WTC11 (cell line): Measurements from ENCODE around the gene NDUFAF2. TPM values are rescaled to one million over a fixed set of nuclear protein-coding genes. Genes with fewer than 3 reads are reported as not detected.
"Not testable (repeated sequence)": the region's sequence is repeated elsewhere in the genome, so short reads cannot be mapped to it uniquely, and the experiment has no call there.

Source experiments
- ATAC-seq: fragments of 200-7000 bp; cut with Tn5 transposase; 2 replicates; pipeline ENCODE4 v1.10.0; 2021; ENCODE audit warnings: mild to moderate bottlenecking, moderate library complexity
- CTCF ChIA-PET: fragments of 300-600 bp; sonication (Branson Sonifier 250); formaldehyde crosslinking; loops from one replicate; lab custom pipeline; 2021; ENCODE audit warnings: antibody characterized with exemption; lab: Charles Lee
- POLR2A ChIA-PET: fragments of 350-600 bp; sonication (Branson Sonifier 250); formaldehyde crosslinking; loops from one replicate; lab custom pipeline; 2021; ENCODE audit warnings: antibody characterized with exemption; lab: Charles Lee
- DNase-seq: peaks from one replicate; pipeline ENCODE4 v3.0.0; 2021; ENCODE audit warnings: low spot score
- H3K27ac Mint-ChIP-seq: 2 replicates; pipeline ENCODE4 v1.8.0; 2021; ENCODE audit warnings: mixed read lengths
- H3K27me3 Mint-ChIP-seq: 2 replicates; pipeline ENCODE4 v1.8.0; 2021; ENCODE audit warnings: low read depth, mild to moderate bottlenecking, moderate library complexity, mixed read lengths
- H3K36me3 Mint-ChIP-seq: 2 replicates; pipeline ENCODE4 v1.8.0; 2021; ENCODE audit warnings: mixed read lengths
- H3K4me1 Mint-ChIP-seq: 2 replicates; pipeline ENCODE4 v1.8.0; 2022; ENCODE audit warnings: mixed read lengths
- H3K4me3 Mint-ChIP-seq: 2 replicates; pipeline ENCODE4 v1.8.0; 2021; ENCODE audit warnings: mild to moderate bottlenecking, moderate library complexity, mixed read lengths
- H3K9me3 Mint-ChIP-seq: 2 replicates; pipeline ENCODE4 v1.8.0; 2021; ENCODE audit warnings: mixed read lengths
- ATF2 ChIP-seq: sonication (generic); formaldehyde crosslinking; IDR thresholded peaks from 2 replicates; pipeline ENCODE4 v1.8.1; 2022; ENCODE audit warnings: low read depth, missing genetic modification reagents, borderline replicate concordance
- ATF6 ChIP-seq: sonication (generic); formaldehyde crosslinking; IDR thresholded peaks from 2 replicates; pipeline ENCODE4 v1.8.1; 2023; ENCODE audit warnings: mild to moderate bottlenecking, missing genetic modification reagents
- CBFB ChIP-seq: sonication (generic); formaldehyde crosslinking; IDR thresholded peaks from 2 replicates; pipeline ENCODE4 v1.8.1; 2022; ENCODE audit warnings: mild to moderate bottlenecking, low read depth, missing genetic modification reagents
- CREB1 ChIP-seq: sonication (generic); formaldehyde crosslinking; IDR thresholded peaks from 2 replicates; pipeline ENCODE4 v1.8.0; 2023; ENCODE audit warnings: mild to moderate bottlenecking, missing genetic modification reagents
- GTF2I ChIP-seq: fragments of 250-450 bp; sonication (Bioruptor Pico); conservative IDR thresholded peaks from 2 replicates; pipeline ENCODE4 v1.4.0; 2021; ENCODE audit warnings: mild to moderate bottlenecking
- HMGA2 ChIP-seq: fragments of 250-450 bp; sonication (Bioruptor Pico); IDR thresholded peaks from 2 replicates; pipeline ENCODE4 v1.4.0; 2021; ENCODE audit warnings: mild to moderate bottlenecking, moderate library complexity
- PREB ChIP-seq: sonication (generic); formaldehyde crosslinking; IDR thresholded peaks from 2 replicates; pipeline ENCODE4 v1.8.1; 2022; ENCODE audit warnings: mild to moderate bottlenecking, missing genetic modification reagents, moderate library complexity, borderline replicate concordance
- RELA ChIP-seq: sonication (generic); formaldehyde crosslinking; IDR thresholded peaks from 2 replicates; pipeline ENCODE4 v1.8.1; 2022; ENCODE audit warnings: missing genetic modification reagents, mild to moderate bottlenecking, borderline replicate concordance
- SMAD4 ChIP-seq: sonication (generic); formaldehyde crosslinking; IDR thresholded peaks from 2 replicates; pipeline ENCODE4 v1.8.0; 2022; ENCODE audit warnings: mild to moderate bottlenecking, missing genetic modification reagents
- SOX15 ChIP-seq: fragments of 250-450 bp; sonication (Bioruptor Pico); IDR thresholded peaks from 2 replicates; pipeline ENCODE4 v1.9.0; 2021; ENCODE audit warnings: mild to moderate bottlenecking
- SP1 ChIP-seq: sonication (generic); formaldehyde crosslinking; conservative IDR thresholded peaks from 2 replicates; pipeline ENCODE4 v1.8.1; 2022; ENCODE audit warnings: missing genetic modification reagents
- TEAD1 ChIP-seq: sonication (generic); formaldehyde crosslinking; IDR thresholded peaks from 2 replicates; pipeline ENCODE4 v1.8.0; 2022; ENCODE audit warnings: mild to moderate bottlenecking, missing genetic modification reagents
- TP53 ChIP-seq: sonication (generic); formaldehyde crosslinking; IDR thresholded peaks from 2 replicates; pipeline ENCODE4 v1.8.1; 2023; ENCODE audit warnings: mild to moderate bottlenecking, missing genetic modification reagents
- total RNA-seq: library from RNA; stranded (reverse); gene quantifications from 3 replicates; pipeline ENCODE4 v1.2.3, GENCODE V29; 2021
- TF ChIP-seq, protein P1 (sequence below): sonication (generic); formaldehyde crosslinking; IDR thresholded peaks from 2 replicates; pipeline ENCODE4 v1.8.0; 2023; ENCODE audit warnings: missing genetic modification reagents, mild to moderate bottlenecking, borderline replicate concordance
- TF ChIP-seq, protein P2 (sequence below): sonication (generic); formaldehyde crosslinking; IDR thresholded peaks from 2 replicates; pipeline ENCODE4 v1.8.0; 2023; ENCODE audit warnings: missing genetic modification reagents

The NDUFAF2 gene
- total RNA-seq, 1 experiment from 2014 or later, result 42.0 TPM

- Mint-ChIP-seq H3K4me3 (no peak overlapping the region), H3K9me3 (peaks cover 32% of the 10 kb centered on the region), H3K27me3 (no peaks in the 10 kb centered on the region), H3K27ac (no peak overlapping the region), H3K36me3 (peaks cover 15% of the 10 kb centered on the region), H3K4me1 (no peaks in the 10 kb centered on the region)
- TF ChIP-seq TP53 (CRISPR knock-in tag), result no peak
- ATAC-seq (no peak), DNase-seq (no peak)
- ChIA-PET POLR2A (no interaction called here), CTCF (no interaction called here)
Observed at GRCh38 chr5:60980511-60980910, 35.5 kb downstream of the NDUFAF2 start.

GRCh38 chr5:60982127-60982526 is 37.1 kb downstream of the NDUFAF2 start:
- H3K4me3 Mint-ChIP-seq, H3K27me3 Mint-ChIP-seq, POLR2A ChIA-PET, DNase-seq, H3K27ac Mint-ChIP-seq, H3K4me1 Mint-ChIP-seq, ATAC-seq: not testable (repeated sequence)
- H3K36me3 Mint-ChIP-seq, result peaks cover 29% of the 10 kb centered on the region
- H3K9me3 Mint-ChIP-seq, result peaks cover 47% of the 10 kb centered on the region
- CTCF ChIA-PET, result interaction anchor here (0.6 kb wide), 1 partner anchor 1093 kb away, joined by 3 read pairs; no protein-coding TSS in a partner anchor

DNA sequence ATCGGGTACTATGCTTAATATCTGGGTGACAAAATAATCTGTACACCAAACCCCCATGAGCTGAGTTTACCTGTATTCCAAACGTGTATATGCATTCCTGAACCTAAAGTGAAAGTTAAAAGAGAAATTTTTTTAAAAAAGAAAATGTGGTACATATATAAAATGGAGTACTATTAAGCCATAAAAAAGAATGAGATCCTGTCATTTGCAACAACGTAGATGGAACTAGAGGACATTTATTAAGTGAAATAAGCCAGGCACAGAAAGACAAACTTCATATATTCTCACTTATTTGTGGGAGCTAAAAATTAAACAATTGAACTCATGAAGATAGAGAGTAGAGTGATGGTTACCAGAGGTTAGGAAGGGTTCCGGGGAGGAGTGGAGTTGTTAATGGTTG is 44.8 kb downstream of the NDUFAF2 start:
- H3K4me3 Mint-ChIP-seq, result no peak overlapping the region
- H3K4me1 Mint-ChIP-seq, result no peaks in the 10 kb centered on the region
- H3K9me3 Mint-ChIP-seq, result peaks cover 65% of the 10 kb centered on the region
- ChIA-PET POLR2A (no interaction called here), CTCF (no interaction called here)
- no peak overlapping the region for H3K27ac Mint-ChIP-seq
- no peak for ATAC-seq
- H3K36me3 Mint-ChIP-seq, result peaks cover 47% of the 10 kb centered on the region
- no peak for DNase-seq
- no peaks in the 10 kb centered on the region for H3K27me3 Mint-ChIP-seq
- TF ChIP-seq RELA (CRISPR knock-in tag) (no peak), GTF2I (CRISPR knock-in tag) (peak; percentile 68; the same call in 1 of the 2 replicates), SP1 (CRISPR knock-in tag) (no peak)
- TF ChIP-seq, all 79 proteins: peak for 1

DNA sequence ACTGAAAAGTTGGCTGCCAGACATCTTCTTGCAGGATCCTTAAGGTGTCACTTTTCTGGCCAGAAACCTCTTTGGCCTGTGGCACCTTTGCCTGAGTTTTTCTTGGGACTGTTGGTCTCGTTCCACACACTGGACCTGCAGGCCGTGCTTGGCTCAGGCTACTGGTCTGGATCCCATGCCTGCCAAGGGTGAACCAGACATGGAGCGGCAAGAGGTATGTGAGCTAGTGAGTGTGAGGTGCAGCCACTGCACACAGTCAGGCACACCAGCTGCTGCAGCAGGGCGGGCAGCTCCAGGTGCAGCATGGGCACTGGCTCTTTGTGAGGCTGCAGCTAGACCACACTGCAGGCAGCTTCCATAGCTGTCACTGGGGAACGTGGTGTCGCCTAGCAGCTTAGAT is 47.9 kb downstream of the NDUFAF2 start:
- DNase-seq (no peak), ATAC-seq (no peak)
- Mint-ChIP-seq H3K27me3 (no peaks in the 10 kb centered on the region), H3K4me3 (no peak overlapping the region), H3K4me1 (no peaks in the 10 kb centered on the region), H3K36me3 (peaks cover 30% of the 10 kb centered on the region), H3K9me3 (peaks cover 40% of the 10 kb centered on the region), H3K27ac (no peak overlapping the region)
- CTCF ChIA-PET, result no interaction called here
- POLR2A ChIA-PET, result no interaction called here
- TF ChIP-seq CBFB (CRISPR knock-in tag) (no peak), PREB (CRISPR knock-in tag) (no peak), ATF6 (CRISPR knock-in tag) (no peak), TEAD1 (CRISPR knock-in tag) (no peak), SMAD4 (CRISPR knock-in tag) (no peak), TP53 (CRISPR knock-in tag) (no peak), SOX15 (CRISPR knock-in tag) (no peak), ATF2 (no peak), CREB1 (CRISPR knock-in tag) (no peak), HMGA2 (CRISPR knock-in tag) (no peak)
- TF ChIP-seq, protein P1, sequence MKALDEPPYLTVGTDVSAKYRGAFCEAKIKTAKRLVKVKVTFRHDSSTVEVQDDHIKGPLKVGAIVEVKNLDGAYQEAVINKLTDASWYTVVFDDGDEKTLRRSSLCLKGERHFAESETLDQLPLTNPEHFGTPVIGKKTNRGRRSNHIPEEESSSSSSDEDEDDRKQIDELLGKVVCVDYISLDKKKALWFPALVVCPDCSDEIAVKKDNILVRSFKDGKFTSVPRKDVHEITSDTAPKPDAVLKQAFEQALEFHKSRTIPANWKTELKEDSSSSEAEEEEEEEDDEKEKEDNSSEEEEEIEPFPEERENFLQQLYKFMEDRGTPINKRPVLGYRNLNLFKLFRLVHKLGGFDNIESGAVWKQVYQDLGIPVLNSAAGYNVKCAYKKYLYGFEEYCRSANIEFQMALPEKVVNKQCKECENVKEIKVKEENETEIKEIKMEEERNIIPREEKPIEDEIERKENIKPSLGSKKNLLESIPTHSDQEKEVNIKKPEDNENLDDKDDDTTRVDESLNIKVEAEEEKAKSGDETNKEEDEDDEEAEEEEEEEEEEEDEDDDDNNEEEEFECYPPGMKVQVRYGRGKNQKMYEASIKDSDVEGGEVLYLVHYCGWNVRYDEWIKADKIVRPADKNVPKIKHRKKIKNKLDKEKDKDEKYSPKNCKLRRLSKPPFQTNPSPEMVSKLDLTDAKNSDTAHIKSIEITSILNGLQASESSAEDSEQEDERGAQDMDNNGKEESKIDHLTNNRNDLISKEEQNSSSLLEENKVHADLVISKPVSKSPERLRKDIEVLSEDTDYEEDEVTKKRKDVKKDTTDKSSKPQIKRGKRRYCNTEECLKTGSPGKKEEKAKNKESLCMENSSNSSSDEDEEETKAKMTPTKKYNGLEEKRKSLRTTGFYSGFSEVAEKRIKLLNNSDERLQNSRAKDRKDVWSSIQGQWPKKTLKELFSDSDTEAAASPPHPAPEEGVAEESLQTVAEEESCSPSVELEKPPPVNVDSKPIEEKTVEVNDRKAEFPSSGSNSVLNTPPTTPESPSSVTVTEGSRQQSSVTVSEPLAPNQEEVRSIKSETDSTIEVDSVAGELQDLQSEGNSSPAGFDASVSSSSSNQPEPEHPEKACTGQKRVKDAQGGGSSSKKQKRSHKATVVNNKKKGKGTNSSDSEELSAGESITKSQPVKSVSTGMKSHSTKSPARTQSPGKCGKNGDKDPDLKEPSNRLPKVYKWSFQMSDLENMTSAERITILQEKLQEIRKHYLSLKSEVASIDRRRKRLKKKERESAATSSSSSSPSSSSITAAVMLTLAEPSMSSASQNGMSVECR (CRISPR knock-in tag), result no peak
- TF ChIP-seq, protein P2, sequence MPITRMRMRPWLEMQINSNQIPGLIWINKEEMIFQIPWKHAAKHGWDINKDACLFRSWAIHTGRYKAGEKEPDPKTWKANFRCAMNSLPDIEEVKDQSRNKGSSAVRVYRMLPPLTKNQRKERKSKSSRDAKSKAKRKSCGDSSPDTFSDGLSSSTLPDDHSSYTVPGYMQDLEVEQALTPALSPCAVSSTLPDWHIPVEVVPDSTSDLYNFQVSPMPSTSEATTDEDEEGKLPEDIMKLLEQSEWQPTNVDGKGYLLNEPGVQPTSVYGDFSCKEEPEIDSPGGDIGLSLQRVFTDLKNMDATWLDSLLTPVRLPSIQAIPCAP, result no peak
